ENCODE results near the gene UBE3C.
A peak's percentile ranks its signal among the peaks of the same experiment; 100 is the strongest.
"Not testable (repeated sequence)": the region's sequence is repeated elsewhere in the genome, so short reads cannot be mapped to it uniquely, and the experiment has no call there.

Gene UBE3C

DNA sequence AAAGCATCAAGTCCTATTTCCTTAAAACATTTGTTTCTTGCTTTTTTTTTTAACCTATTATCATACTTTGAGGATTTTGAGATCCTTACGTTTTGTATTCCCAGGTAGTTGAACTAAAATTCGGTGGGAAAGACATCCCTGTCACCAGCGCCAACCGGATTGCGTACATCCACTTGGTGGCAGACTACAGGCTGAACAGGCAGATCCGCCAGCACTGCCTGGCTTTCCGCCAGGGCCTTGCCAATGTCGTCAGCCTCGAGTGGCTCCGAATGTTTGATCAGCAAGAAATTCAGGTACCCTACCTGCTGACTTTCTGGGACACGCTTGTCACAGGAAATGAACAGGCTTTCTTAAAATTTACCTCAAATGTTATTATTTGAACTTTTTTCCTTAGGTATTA, 115.1 kb downstream of the UBE3C start:
- Histone ChIP-seq H3K27me3 (ENCODE audit: control insufficient read depth, insufficient read depth, low read length) (no peaks in the 10 kb centered on the region), H3K27ac (ENCODE audit: low read depth, low read length) (no peak overlapping the region), H3K9ac (ENCODE audit: low read length) (no peak overlapping the region), H3K36me3 (ENCODE audit: control insufficient read depth, insufficient read depth, low read length) (peaks cover 9% of the 10 kb centered on the region), H3K4me1 (ENCODE audit: control insufficient read depth, insufficient read depth, low read length) (no peaks in the 10 kb centered on the region), H3K4me3 (ENCODE audit: low read length) (no peak overlapping the region)

- not testable (repeated sequence) for H3K27me3 ChIP-seq (ENCODE audit: control insufficient read depth, insufficient read depth, low read length); H3K4me1 ChIP-seq (ENCODE audit: control insufficient read depth, insufficient read depth, low read length); H3K9ac ChIP-seq (ENCODE audit: low read length); H3K27ac ChIP-seq (ENCODE audit: low read depth, low read length); H3K4me3 ChIP-seq (ENCODE audit: low read length)
- peaks cover 14% of the 10 kb centered on the region for H3K36me3 ChIP-seq (ENCODE audit: control insufficient read depth, insufficient read depth, low read length)
Measured at GRCh38 chr7:157254781-157255180, 116.1 kb downstream of the UBE3C start.

DNA sequence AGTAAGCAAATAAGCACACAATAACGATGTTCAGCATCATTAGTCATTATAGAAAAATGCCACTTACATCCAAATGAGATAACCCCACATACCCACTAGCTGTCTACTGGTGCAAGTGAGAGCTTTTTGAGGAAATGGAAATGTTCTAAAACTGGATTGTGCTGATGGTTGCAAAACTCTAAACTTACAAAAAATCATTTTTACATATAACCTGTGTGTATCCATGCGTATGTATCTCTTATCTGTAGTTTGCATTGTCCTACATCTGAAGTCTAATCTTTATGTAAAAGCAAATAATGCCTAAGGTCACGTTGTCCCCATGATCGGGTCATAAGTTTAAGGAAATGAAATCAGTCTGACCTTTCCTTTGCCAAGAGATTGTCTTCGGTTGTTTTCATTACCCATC, 116.5 kb downstream of the UBE3C start:
- H3K4me3 ChIP-seq (ENCODE audit: low read length) = no peak overlapping the region
- H3K36me3 ChIP-seq (ENCODE audit: control insufficient read depth, insufficient read depth, low read length) = peaks cover 16% of the 10 kb centered on the region
- H3K27ac ChIP-seq (ENCODE audit: low read depth, low read length) = no peak overlapping the region
- H3K27me3 ChIP-seq (ENCODE audit: control insufficient read depth, insufficient read depth, low read length) = no peaks in the 10 kb centered on the region
- no peak overlapping the region for H3K9ac ChIP-seq (ENCODE audit: low read length)
- no peaks in the 10 kb centered on the region for H3K4me1 ChIP-seq (ENCODE audit: control insufficient read depth, insufficient read depth, low read length)

- H3K4me1 ChIP-seq (ENCODE audit: control insufficient read depth, insufficient read depth, low read length) = no peaks in the 10 kb centered on the region
- no peak overlapping the region for H3K27ac ChIP-seq (ENCODE audit: low read depth, low read length)
- H3K4me3 ChIP-seq (ENCODE audit: low read length) = no peak overlapping the region
- no peaks in the 10 kb centered on the region for H3K27me3 ChIP-seq (ENCODE audit: control insufficient read depth, insufficient read depth, low read length)
- peaks cover 36% of the 10 kb centered on the region for H3K36me3 ChIP-seq (ENCODE audit: control insufficient read depth, insufficient read depth, low read length)
- H3K9ac ChIP-seq (ENCODE audit: low read length) = no peak overlapping the region
Measured at GRCh38 chr7:157263156-157263555, 124.4 kb downstream of the UBE3C start.

GRCh38 chr7:157265051-157265450, 126.3 kb downstream of the UBE3C start:
- Histone ChIP-seq H3K27me3 (ENCODE audit: control insufficient read depth, insufficient read depth, low read length) (no peaks in the 10 kb centered on the region), H3K9ac (ENCODE audit: low read length) (no peak overlapping the region), H3K27ac (ENCODE audit: low read depth, low read length) (no peak overlapping the region), H3K4me1 (ENCODE audit: control insufficient read depth, insufficient read depth, low read length) (no peaks in the 10 kb centered on the region), H3K4me3 (ENCODE audit: low read length) (no peak overlapping the region), H3K36me3 (ENCODE audit: control insufficient read depth, insufficient read depth, low read length) (peaks cover 38% of the 10 kb centered on the region)

DNA sequence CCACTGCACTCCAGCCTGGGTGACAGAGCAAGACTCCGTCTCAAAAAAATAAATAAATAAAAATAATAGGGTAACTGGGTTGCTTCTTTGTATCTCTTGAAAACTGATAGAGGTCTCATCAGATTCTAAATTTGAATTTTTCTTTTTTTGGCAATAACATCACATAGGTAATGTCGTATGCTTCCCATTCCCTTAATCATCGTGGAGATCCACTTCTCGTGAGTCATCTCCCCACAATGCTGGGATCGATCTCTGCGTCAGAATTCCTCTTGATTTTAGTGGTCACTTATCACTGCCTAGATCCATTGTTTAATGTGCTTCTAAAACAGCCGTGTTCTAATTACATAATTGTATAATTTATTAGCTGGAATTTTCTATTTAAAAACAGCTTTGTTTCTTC, 127.5 kb downstream of the UBE3C start:
- Histone ChIP-seq H3K27me3 (ENCODE audit: control insufficient read depth, insufficient read depth, low read length) (no peaks in the 10 kb centered on the region), H3K9ac (ENCODE audit: low read length) (no peak overlapping the region), H3K4me3 (ENCODE audit: low read length) (no peak overlapping the region), H3K36me3 (ENCODE audit: control insufficient read depth, insufficient read depth, low read length) (peaks cover 31% of the 10 kb centered on the region), H3K4me1 (ENCODE audit: control insufficient read depth, insufficient read depth, low read length) (no peaks in the 10 kb centered on the region), H3K27ac (ENCODE audit: low read depth, low read length) (no peak overlapping the region)

DNA sequence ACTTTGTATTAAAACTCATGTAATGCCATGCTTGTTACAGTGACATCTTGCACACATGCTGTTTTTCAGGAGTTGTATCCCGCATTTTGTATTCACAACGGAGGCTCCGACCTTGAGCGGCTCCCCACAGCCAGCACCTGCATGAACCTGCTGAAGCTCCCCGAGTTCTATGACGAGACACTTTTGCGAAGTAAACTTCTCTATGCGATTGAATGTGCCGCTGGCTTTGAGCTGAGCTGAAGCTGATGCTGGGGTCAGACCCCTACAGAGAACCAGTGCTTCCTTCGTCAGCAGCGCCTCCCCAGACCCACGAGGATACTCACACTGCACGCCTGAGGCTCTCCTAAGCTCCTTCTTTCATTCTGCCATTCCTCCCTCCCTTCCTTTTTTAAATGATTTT, 128.8 kb downstream of the UBE3C start:
- Histone ChIP-seq H3K27ac (ENCODE audit: low read depth, low read length) (no peak overlapping the region), H3K36me3 (ENCODE audit: control insufficient read depth, insufficient read depth, low read length) (peaks cover 30% of the 10 kb centered on the region), H3K4me1 (ENCODE audit: control insufficient read depth, insufficient read depth, low read length) (no peaks in the 10 kb centered on the region), H3K27me3 (ENCODE audit: control insufficient read depth, insufficient read depth, low read length) (no peaks in the 10 kb centered on the region), H3K4me3 (ENCODE audit: low read length) (no peak overlapping the region), H3K9ac (ENCODE audit: low read length) (no peak overlapping the region)

DNA sequence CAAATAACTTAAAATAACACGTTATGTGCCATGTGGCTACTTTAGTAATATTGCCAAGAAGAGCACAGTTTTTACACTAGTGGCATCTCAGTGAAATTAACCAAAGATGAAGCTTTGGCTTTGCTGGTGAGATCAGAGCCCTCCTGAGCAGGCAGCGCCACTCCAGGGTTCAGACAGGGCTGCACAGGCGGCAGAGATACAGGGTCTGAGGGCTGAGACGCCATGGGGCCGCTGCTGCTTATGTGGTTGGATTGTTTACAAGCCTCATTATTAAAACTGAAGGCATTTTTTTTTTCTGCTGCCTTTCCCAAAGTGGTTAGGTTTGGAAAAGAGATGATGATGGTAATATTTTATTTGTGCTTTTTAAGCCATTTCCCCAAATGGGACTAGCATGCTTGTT, 129.2 kb downstream of the UBE3C start:
- peaks cover 26% of the 10 kb centered on the region for H3K36me3 ChIP-seq (ENCODE audit: control insufficient read depth, insufficient read depth, low read length)
- H3K9ac ChIP-seq (ENCODE audit: low read length) = no peak overlapping the region
- no peak overlapping the region for H3K4me3 ChIP-seq (ENCODE audit: low read length)
- H3K4me1 ChIP-seq (ENCODE audit: control insufficient read depth, insufficient read depth, low read length) = no peaks in the 10 kb centered on the region
- H3K27ac ChIP-seq (ENCODE audit: low read depth, low read length) = no peak overlapping the region
- no peaks in the 10 kb centered on the region for H3K27me3 ChIP-seq (ENCODE audit: control insufficient read depth, insufficient read depth, low read length)

- Histone ChIP-seq H3K27ac (ENCODE audit: low read depth, low read length) (no peak overlapping the region), H3K27me3 (ENCODE audit: control insufficient read depth, insufficient read depth, low read length) (no peaks in the 10 kb centered on the region), H3K4me3 (ENCODE audit: low read length) (no peak overlapping the region), H3K4me1 (ENCODE audit: control insufficient read depth, insufficient read depth, low read length) (no peaks in the 10 kb centered on the region), H3K36me3 (ENCODE audit: control insufficient read depth, insufficient read depth, low read length) (peaks cover 25% of the 10 kb centered on the region), H3K9ac (ENCODE audit: low read length) (no peak overlapping the region)
Measured at GRCh38 chr7:157268540-157268939, 129.8 kb downstream of the UBE3C start.

DNA sequence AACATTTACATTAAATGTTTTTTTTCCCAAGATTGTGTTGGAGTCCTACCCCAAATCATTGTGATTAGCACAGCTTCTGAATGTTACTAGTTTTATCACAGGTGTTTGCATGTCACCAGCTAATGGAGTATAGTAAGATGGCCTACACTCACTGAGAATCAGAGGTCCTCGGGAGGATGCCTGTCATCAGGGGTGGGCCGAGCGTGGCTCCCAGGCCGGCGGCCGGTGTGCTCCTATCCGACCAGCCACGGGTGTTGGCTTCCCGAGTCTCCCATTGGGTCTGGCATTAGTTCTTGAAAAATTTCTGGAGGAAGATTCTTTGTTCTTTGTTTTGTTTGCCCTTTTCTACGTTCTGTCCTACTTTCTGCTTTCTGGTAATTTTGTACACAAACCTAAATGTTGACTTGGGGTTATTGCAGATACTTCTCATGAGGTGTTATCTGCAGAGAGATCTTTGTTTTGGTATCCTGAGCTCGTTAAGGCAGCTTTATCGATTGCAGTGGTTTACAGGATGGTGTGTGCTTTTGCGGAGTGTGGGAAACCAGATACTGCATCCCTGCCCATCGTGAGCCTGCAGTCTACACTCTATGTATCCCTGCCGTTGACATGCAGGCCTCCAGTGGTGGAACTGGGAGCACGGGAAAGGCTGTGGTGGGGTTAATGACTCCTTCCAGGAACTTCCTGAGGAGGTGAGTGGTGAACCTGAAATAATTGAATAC, 130.8 kb downstream of the UBE3C start:
- Histone ChIP-seq H3K4me3 (ENCODE audit: low read length) (no peak overlapping the region), H3K36me3 (ENCODE audit: control insufficient read depth, insufficient read depth, low read length) (peaks cover 25% of the 10 kb centered on the region)

DNA sequence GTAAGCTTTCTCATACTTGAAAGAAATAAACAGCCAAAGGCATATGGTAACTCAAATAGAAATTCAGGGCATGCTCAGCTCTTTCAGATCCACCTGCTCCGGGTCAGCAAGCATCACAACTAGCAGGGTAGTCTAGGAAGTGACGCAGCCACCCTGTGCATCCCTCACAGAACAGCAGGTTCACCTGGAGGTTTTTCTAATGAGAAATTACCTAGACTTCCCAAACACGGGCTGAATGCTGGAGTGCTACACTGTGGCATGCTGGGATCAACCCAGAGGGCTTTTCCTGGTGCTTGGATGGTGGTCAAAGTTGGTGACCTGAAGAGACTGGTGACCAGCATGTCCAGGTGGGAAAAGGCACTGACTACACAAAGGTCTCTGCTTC, 131.3 kb downstream of the UBE3C start:
- Histone ChIP-seq H3K36me3 (ENCODE audit: control insufficient read depth, insufficient read depth, low read length) (peaks cover 24% of the 10 kb centered on the region), H3K4me3 (ENCODE audit: low read length) (no peak overlapping the region), H3K27me3 (ENCODE audit: control insufficient read depth, insufficient read depth, low read length) (no peaks in the 10 kb centered on the region), H3K4me1 (ENCODE audit: control insufficient read depth, insufficient read depth, low read length) (no peaks in the 10 kb centered on the region), H3K27ac (ENCODE audit: low read depth, low read length) (no peak overlapping the region), H3K9ac (ENCODE audit: low read length) (no peak overlapping the region)

More for the DNA sequence above, 130.8 kb downstream of the UBE3C start:
- no peak overlapping the region for H3K27ac ChIP-seq (ENCODE audit: low read depth, low read length)
- H3K27me3 ChIP-seq (ENCODE audit: control insufficient read depth, insufficient read depth, low read length) = no peaks in the 10 kb centered on the region
- no peak overlapping the region for H3K9ac ChIP-seq (ENCODE audit: low read length)
- H3K4me1 ChIP-seq (ENCODE audit: control insufficient read depth, insufficient read depth, low read length) = no peaks in the 10 kb centered on the region

- Histone ChIP-seq H3K27ac (ENCODE audit: low read depth, low read length) (peak overlapping the region; percentile 48), H3K27me3 (ENCODE audit: control insufficient read depth, insufficient read depth, low read length) (no peaks in the 10 kb centered on the region), H3K36me3 (ENCODE audit: control insufficient read depth, insufficient read depth, low read length) (peaks cover 19% of the 10 kb centered on the region), H3K9ac (ENCODE audit: low read length) (no peak overlapping the region), H3K4me3 (ENCODE audit: low read length) (no peak overlapping the region), H3K4me1 (ENCODE audit: control insufficient read depth, insufficient read depth, low read length) (no peaks in the 10 kb centered on the region)
Measured at GRCh38 chr7:157271315-157271990, 132.7 kb downstream of the UBE3C start.

- H3K9ac ChIP-seq (ENCODE audit: low read length) = no peak overlapping the region
- no peaks in the 10 kb centered on the region for H3K4me1 ChIP-seq (ENCODE audit: control insufficient read depth, insufficient read depth, low read length)
- H3K27me3 ChIP-seq (ENCODE audit: control insufficient read depth, insufficient read depth, low read length) = no peaks in the 10 kb centered on the region
- peaks cover 19% of the 10 kb centered on the region for H3K36me3 ChIP-seq (ENCODE audit: control insufficient read depth, insufficient read depth, low read length)
- H3K4me3 ChIP-seq (ENCODE audit: low read length) = no peak overlapping the region
- H3K27ac ChIP-seq (ENCODE audit: low read depth, low read length) = peak overlapping the region; percentile 48
Measured at GRCh38 chr7:157271991-157272324, 133.2 kb downstream of the UBE3C start.
